NCI-H146 (cell line): Measurements from ENCODE around the gene SNX15.
"Not testable (repeated sequence)": the region's sequence is repeated elsewhere in the genome, so short reads cannot be mapped to it uniquely, and the experiment has no call there.

Experiments
- DNase-seq: peaks from one replicate; lab custom pipeline; 2025; lab: John Stamatoyannopoulos, UW

The SNX15 gene, protein sequence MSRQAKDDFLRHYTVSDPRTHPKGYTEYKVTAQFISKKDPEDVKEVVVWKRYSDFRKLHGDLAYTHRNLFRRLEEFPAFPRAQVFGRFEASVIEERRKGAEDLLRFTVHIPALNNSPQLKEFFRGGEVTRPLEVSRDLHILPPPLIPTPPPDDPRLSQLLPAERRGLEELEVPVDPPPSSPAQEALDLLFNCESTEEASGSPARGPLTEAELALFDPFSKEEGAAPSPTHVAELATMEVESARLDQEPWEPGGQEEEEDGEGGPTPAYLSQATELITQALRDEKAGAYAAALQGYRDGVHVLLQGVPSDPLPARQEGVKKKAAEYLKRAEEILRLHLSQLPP

DNA sequence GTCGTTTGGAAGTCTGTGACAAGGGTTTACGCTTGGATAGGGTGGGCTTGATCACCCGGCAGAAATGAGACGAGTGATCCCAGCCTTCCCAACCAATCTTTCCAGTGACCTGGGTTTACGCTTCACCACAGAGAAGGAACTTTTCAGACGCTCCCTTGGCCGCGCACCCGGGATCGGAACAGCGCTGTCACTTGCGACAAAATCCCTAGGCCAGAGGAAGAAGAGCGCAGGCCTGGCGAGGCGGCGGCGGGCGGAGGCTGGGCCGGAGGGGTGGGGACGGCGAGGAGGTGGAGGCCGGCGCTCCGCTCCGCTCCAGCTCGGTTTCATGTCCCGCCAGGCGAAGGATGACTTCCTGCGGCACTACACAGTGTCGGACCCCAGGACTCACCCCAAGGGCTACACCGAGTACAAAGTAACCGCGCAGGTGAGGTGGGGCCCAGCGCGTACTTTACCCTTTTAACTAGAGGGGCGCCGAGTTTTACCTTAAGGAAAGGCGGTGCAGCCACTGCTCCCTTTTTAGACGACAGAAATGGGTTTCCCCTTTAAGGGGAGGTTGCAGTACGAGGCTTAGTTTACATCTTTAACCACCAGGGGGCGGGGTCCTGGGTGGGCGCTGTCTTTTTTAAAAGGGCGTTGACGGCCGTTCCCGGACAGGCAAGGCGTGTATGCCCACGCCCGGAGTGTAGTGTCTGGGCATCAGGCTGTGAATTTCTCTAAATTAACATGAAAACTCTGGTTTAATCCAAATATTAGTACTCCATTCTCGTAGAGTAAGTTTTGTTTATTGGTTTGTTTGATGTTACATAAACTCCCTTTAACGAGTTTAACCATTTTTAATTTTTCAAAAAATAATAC, at the start of gene SNX15:
SNX15 (plus strand) TSS at position 227 of the 855 bp plus-strand sequence; CDS start at position 326, 99 bp downstream.
- DNase-seq: peak; percentile 97

DNA sequence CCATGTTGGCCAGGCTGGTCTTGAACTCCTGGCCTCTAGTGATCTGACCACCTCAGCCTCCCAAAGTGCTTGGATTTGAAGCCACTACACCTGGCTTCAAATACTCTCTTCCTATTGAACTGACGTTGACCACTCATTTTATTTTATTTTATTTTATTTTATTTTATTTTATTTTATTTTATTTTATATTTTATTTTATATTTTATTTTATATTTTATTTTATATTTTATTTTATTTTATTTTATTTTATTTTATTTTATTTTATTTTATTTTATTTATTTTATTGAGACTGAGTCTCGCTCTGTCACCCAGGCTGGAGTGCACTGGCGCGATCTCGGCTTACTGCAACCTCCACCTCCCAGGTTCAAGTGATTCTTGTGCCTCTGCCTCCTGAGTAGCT, 43.9 kb upstream of the SNX15 start:
- not testable (repeated sequence) for DNase-seq

DNA sequence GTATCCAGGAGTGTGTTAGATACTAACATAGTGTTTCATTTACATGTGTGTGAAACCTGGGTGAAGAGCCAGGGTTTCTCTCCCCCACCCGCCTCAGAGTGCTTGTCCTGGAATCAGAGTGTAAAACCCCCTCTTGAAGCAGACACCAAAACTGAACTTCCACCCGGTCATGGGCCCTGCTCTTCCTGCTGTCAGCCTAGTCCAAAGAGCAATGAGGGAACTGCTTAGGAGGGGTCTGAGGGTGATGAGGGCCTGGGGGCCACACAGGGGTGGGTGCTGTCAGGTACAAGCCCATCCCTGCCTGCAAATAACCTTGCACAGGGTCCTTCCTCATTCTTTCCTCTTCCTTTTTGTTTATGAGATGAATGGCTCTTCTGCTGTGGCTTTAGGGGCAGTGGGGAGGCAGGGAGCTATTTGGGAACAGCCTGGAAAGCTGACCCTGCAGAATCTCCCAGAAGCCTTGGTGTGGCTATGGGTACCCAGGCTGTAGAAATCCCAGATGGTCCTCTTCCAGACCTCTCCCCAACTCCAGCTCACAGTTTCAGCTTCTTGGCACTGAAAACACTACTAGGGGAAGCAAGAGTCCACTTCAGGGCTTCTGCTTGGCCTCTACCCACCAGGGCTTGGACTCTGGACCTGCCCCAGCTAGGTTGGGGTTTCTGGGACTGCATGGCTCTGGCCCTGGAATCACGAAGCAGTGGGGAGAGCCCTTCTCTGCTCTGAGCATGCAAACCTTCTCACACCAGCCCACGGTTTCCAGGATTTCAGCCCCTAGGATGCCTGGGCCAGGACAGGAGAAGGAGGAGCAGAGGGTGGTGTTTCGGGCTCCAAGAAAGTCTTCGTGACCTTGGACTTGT, 39.0 kb upstream of the SNX15 start:
- no peak for DNase-seq

DNA sequence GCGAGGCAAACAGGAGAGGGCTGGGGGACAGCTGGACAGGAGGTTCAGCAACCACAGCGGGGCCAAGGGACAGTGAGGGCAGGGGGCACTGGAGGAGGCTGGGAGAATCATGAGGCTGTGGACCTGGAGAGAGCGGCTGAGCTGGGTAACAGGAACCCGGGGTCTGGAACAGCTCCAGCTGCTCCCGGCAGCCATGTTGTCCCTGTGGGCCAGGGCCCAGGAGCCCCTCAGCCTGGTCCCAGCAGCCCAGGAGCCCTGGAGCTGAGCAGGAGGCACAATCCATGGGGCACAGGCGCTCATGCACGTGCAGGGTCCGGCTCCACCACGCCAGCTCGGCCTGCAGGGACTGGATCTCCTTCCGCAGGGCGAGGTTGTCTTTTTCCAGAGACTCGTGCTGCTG, 37.8 kb upstream of the SNX15 start:
- no peak for DNase-seq

DNA sequence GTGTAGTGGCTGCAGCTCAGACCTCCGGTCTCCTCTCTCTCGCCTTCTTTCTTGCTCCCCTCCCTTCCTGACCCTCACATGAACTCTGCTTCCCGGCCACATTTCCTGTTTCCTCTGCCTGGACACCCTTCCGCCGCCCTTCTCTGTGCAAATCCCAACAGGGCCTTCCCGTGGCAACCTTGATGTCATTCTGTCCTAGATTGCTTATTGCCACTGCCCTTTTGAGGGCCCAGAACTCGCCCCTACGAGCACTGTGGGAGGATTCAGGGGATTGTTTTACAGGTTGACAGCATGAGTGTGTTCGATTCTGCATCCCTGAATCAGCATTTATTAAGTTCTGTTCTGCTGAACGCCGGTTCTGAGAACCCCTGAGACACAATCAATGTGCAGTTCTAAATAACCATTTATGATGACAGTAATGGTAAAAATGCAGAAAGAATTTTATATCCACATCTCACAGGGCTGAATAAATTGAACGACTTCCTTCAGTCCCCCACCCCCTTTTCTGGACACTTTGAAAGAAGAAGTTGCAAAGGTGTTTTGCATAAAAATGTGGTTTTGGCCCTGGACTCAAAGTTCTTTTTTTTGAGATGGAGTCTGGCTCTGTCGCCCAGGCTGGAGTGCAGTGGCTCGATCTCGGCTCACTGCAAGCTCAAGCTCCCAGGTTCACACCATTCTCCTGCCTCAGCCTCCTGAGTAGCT, 36.9 kb upstream of the SNX15 start:
- no peak for DNase-seq

DNA sequence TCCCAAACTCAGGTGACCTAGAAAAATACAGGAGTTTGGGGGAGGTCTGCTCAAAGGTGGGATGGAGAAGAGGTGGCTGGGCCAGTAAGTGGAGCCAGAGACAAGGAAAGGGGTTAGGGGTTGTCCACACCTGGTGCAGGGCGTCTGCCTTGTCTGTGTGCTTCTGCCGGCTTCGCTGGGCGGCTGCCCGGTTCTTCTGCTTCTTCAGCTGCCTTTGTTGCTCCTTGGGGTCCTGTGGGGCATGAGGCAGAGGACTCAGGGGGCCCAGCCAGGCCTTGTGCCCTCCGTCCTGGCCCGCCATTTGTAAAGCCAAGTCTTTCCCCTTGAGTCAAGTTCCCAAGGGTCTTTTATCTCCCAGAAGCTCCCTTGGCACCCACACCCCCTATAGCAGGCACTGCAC, 32.9 kb upstream of the SNX15 start:
- no peak for DNase-seq

DNA sequence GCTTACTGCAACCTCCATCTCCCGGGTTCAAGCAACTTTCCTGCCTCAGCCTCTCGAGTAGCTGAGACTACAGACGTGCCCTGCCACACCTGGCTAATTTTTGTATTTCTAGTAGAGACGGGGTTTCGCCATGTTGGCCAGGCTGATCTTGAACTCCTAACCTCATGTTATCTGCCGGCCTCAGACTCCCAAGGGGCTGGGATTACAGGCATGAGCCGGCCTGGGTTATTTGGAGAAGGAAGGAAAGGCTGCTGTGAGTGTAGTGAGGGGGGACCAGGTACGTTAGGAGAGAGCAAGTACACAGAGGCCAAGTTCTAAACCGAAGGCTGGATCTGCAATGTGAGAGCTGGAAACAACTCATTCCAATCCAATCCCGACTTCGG, 30.9 kb upstream of the SNX15 start:
- DNase-seq: no peak

DNA sequence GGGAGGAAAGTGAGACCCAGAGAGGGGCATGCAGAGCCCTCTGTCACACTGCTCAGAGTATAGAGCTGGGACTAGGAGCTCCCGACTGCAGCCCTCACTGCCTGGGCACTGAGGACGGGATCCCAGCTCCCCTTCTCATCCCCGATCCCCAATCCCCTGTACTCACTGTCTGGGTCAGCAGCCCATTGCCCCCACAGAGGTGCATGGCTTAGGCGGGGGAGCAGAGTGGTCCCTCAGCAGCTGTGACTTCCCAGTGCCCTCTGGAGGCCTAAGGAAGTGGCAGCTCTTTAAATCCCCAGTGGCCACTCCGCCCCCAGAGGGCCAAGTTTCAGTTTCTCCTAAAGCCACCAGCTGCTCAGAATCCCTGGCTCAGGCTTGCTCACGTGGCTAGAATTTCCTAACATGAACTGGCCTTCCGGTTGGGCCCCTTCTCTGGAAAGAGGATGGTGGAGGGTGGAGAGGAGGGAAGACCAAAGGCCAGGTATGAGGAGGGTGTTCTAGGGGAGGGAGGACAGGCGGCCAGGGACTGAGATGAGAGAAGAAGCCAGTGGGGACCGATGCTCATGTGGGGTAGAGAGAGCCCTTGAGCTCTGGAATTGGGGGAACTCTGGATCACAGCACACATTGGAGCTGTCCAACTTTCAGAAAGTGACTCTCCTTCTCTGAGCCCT, 30.4 kb upstream of the SNX15 start, which contains the start of gene BATF2:
BATF2 (minus strand) TSS at position 262 of the 671 bp plus-strand sequence; CDS start at position 205, 57 bp downstream.
- DNase-seq: peak; percentile 70

DNA sequence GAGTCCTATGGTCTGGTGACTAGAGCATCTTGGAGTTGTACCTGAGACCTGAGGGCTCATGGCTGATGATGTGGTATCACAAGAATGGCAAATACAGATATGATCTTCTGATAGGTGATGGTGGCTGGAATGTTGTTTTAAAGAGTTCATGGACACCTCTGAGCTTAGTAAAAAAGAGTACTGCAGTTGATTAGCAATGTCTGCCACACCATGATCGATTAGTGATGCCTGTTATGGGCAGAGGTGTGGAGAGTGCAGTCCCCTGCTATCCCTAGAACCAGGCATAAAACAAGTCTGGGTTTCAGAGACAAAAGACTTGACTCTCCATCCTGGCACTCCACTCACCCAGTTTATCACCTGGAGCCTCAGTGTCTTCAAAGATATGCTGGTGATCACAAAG, 29.1 kb upstream of the SNX15 start:
- DNase-seq: no peak

DNA sequence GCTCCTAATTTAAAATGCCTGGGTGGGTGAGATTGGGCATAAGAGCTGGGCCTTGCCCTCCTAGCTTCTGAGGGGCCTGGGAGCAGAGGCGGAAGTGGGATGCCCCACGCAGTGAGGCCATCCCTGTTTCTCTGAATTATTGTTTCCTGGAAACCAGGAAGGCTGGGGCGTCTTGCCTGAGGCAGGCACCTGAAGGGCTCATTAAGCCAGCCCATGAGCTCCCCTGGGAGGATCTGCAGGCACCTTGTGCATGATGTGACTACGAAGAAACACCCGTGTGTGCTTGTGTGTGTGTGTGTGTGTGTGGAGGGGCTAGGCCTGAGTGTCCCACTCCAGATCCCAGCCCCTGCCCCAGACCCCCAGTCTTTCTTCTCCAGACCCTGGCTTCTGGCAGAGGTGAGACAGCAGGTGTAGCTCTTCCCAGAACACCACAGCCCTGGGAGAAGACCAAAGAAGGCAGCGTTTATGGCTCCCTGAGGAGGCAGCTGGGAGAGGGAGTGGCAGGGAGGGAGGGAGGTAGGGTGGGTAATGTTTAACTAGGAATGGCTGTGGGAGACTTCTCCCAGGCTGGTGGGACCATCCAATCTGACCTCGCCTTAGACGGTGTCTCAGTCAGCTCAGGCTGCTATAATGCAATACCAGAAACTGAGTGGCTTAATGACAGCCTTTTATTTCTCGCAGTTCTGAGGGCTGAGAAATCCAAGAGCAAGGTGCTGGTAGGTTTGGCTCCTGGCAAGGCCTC, 28.4 kb upstream of the SNX15 start:
- DNase-seq: peak; percentile 38

DNA sequence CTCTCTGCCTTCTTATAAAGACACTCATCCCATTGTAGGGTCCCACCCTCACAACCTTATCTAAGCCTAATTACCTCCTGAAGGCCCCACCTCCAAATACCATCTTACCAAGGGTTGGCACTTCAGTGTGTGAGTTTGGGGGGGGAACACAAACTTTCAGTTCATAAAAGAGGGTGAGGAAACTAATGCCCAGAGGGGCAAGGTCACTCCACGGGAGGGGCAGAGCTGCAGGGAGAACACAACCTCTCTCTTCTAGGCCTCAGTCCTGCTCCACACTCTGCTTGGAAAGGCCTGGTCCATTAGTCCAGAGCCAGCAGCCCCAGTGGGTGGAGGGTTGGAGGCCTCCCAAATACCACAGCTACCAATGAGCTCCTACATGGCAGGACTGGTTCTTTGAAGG, 27.8 kb upstream of the SNX15 start:
- no peak for DNase-seq

DNA sequence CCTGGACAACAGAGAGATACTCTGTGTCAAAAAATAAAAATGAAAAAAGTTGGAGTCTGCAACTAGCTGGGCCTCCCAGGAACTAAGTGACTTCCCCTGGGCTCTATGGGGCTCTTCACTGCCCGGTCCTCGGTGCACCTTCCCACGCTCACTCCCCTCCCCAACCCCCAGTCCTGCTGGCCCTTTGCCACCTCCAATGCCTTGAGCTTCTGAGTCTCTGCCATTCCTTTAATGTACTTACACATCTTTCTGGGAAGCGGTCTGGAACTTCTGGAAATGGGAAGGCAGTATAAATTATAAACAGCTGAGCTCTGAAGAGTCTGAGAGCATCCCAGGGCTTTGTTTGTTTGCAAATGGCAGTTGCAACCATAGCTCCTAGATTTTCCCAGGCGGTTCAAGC, 24.5 kb upstream of the SNX15 start:
- DNase-seq: no peak

DNA sequence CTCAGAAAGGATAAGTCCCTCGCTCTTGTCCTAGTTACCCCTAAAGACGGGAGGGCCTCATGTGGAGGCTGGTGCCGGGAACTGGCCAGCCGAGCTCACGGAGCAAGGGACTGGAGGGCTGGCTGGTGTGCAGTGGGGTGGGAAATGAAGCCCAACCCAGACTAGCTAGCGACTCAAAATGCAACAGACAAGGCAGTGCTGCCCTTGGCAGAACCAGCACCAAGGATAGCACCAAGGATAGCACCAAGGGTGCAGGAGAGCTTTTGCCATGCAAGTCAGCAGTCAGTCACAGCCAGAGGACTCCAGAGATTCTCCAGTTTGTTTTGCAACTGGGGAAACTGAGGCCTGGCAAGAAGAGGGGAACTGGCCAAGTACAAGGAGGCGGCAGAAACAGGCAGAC, 24.0 kb upstream of the SNX15 start:
- no peak for DNase-seq

DNA sequence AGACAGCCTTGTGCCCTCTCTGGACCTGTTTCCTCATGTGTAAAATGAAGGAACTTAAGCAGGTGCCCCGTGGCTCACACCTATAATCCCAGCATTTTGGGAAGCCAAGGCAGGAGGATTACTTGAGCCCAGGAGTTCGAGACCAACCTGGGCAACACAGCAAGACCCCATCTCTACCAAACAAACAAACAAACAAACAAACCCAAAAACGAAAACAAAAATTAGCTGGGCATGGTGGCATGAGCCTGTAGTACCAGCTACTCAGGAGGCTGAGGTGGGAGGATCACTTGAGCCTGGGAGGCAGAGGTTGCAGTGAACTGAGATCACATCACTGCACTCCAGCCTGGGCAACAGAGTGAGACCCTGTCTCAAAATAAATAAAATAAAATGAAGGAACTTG, 23.3 kb upstream of the SNX15 start:
- DNase-seq: not testable (repeated sequence)

DNA sequence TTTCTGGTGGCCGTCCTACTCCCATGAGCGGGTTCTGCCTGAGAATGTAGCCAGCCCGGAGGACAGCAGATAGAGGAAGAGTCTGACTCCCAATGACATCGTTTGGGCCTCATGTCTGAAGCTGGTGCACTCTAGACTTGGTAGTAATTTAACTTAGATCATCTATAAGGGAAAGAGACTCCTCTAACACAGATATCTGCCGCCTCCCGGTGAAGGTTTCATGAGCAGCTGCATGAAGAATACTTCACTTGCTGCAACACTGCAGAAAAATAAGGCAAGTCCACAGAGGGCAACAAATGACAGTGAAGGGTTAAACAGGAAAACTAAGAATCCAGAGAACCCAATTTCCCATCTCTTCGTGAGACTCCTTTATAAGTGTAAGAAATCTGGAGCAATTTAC, 19.2 kb upstream of the SNX15 start:
- no peak for DNase-seq

DNA sequence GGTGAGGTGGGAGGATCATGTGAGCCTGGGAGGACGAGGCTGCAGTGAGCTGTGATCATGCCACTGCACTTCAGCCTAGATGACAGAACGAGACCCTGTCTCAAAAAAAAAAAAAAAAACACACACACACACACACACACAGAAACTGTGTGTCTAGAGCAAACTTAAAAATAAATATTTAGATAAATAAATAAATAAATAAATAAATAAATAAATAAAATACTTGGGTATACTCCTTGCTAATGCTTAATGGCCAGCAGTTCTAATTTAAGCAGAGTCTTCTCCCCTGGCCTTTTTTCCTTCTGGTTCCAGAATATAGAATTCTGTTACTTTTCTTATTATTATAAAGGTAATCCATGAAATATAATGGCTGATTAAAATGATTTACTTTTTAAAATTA, 18.4 kb upstream of the SNX15 start:
- DNase-seq: no peak

DNA sequence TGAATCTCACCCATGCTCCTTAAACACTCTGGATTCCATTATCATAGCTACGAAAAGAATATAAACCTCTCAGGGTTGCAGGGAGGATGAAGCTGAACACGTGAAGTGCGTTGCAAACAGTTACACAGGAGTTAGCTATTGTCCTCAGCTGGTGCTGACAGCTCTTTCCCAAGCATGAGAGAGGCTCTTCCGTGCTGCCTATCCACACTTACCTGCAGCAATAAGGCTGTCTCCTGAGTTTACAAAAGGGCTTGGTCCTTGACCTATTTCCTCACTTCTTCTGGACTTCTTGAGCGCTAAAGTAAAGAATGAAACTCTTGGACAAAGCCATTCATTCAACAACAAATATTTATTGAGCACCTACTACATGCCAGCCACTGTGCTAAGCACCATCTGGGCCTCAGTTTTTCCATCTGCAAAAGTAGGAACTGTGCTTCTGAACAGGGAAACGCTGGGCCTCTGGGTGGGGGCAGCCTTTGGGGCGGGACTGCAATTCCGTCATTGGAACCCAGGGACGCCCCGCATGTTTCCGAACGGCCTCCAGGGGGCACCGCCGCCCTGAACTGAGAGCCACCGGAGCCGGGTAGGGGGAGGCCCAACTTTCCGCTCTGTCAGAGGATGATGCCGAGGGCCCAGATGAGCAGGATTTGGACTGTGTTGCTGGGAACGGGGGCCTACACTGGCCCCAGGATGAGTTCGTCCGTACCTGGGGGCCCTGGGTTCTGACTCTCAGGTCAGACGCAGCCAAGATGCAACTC, 13.9 kb upstream of the SNX15 start:
- DNase-seq: peak; percentile 84

DNA sequence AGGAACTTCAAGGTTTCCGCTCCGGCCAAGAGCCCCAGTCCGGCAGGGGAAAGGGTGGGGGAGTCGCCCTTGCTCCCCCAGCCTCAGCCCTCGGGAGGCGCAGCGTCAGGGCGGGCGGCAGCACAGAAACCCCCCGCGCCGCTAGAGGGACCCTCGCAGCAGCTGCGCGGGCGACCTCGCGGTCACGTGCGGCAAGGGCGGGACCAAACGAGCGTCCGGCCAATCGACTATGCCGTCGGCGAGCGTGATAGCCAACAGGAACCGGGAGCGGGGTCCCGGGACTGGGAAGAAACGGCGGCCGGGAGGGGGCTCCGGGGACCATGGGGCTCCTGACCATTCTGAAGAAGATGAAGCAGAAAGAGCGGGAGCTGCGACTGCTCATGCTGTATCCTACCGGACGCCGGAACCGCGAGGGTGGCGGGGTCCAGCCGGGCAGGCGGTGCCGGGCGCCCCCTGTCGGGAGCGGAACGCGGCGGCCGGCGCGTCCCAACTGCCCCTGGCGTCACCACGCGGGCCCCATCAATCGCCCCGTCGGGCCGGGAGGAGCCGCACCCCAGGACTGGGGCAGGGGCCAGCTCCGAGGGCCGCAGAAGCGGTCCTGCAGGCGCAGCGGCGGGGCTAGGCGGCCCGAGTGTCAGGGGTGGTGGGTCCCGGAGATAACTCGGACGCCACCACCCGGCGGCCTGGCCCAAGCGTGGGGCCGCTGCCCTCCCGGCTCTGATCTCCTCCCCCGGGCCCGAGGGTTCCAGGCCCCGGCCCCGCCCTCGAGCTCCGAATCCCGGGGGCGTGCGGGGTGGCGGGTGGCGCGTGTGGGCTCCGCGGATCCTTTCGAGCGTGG, 13.1 kb upstream of the SNX15 start, which contains the start of gene ARL2:
ARL2 (plus strand) TSS at position 273 of the 838 bp plus-strand sequence; CDS start at position 321, 48 bp downstream.
- DNase-seq: peak; percentile 92
